DMS114 treated with DMSO at 0.1 percent for 48 hours (cell line): ENCODE data around the gene ST3GAL5.

Experiments used
- DNase-seq: peaks from one replicate; lab custom pipeline; 2025; ENCODE audit not compliant: unreplicated experiment; lab: John Stamatoyannopoulos, UW

Gene ST3GAL5

GRCh38 chr2:85793584-85793983 is 95.2 kb downstream of the ST3GAL5 start:
- DNase-seq = no peak

- DNase-seq = no peak
Observed at GRCh38 chr2:85792783-85793441, 95.9 kb downstream of the ST3GAL5 start.

GRCh38 chr2:85791704-85792565 is 96.9 kb downstream of the ST3GAL5 start:
- no peak for DNase-seq

GRCh38 chr2:85790499-85791188 is 98.1 kb downstream of the ST3GAL5 start:
- no peak for DNase-seq

- no peak for DNase-seq
Observed at GRCh38 chr2:85790032-85790431, 98.8 kb downstream of the ST3GAL5 start.

GRCh38 chr2:85789271-85789670 is 99.5 kb downstream of the ST3GAL5 start:
- no peak for DNase-seq

- DNase-seq = no peak
Observed at GRCh38 chr2:85788603-85789002, 100.2 kb downstream of the ST3GAL5 start.

GRCh38 chr2:85787981-85788340 is 100.8 kb downstream of the ST3GAL5 start:
- no peak for DNase-seq

GRCh38 chr2:85787282-85787980 is 101.4 kb downstream of the ST3GAL5 start:
- DNase-seq = no peak
